H54 (cell line): ENCODE results near the gene AFF4.

Experiments used
- DNase-seq: peaks from one replicate; pipeline ENCODE4 v3.0.0; 2011; ENCODE audit warnings: low spot score, mixed read lengths; ENCODE audit not compliant: insufficient read length
- FAIRE-seq: peaks from 3 replicates; lab custom pipeline; 2011; peaks lifted over from hg19 to GRCh38; lab: Jason Lieb, UNC
- POLR2A ChIP-seq: IDR thresholded peaks from 2 replicates; pipeline ENCODE4 v1.6.1; 2011; ENCODE audit warnings: low read depth, mild to moderate bottlenecking, low read length

The AFF4 gene

GRCh38 chr5:132941331-132941730 is 22.1 kb downstream of the AFF4 start:
- no peak for FAIRE-seq
- TF ChIP-seq POLR2A: no peak
- no peak for DNase-seq

GRCh38 chr5:132928062-132928407 is 35.4 kb downstream of the AFF4 start:
- no peak for DNase-seq
- no peak for FAIRE-seq
- no peak for TF ChIP-seq POLR2A

GRCh38 chr5:132927355-132928061 is 35.9 kb downstream of the AFF4 start:
- TF ChIP-seq POLR2A: no peak
- peak; percentile 58 for FAIRE-seq
- DNase-seq: no peak

- DNase-seq (no peak), FAIRE-seq (no peak)
- no peak for TF ChIP-seq POLR2A
Observed at GRCh38 chr5:132926437-132926836, 37.0 kb downstream of the AFF4 start.

- TF ChIP-seq POLR2A: no peak
- FAIRE-seq: no peak
Observed at GRCh38 chr5:132916086-132916485, 47.3 kb downstream of the AFF4 start.

GRCh38 chr5:132915681-132916080 is 47.8 kb downstream of the AFF4 start:
- DNase-seq (no peak), FAIRE-seq (no peak)
- no peak for TF ChIP-seq POLR2A

More at GRCh38 chr5:132916086-132916485, 47.3 kb downstream of the AFF4 start:
- no peak for DNase-seq

- TF ChIP-seq POLR2A: no peak
- DNase-seq (no peak), FAIRE-seq (peak; percentile 11)
Observed at GRCh38 chr5:132909702-132910101, 53.7 kb downstream of the AFF4 start.

GRCh38 chr5:132907161-132907560 is 56.3 kb downstream of the AFF4 start:
- no peak for DNase-seq
- FAIRE-seq: no peak
- no peak for TF ChIP-seq POLR2A

GRCh38 chr5:132905938-132906337 is 57.5 kb downstream of the AFF4 start:
- TF ChIP-seq POLR2A: no peak
- DNase-seq (no peak), FAIRE-seq (peak; percentile 68)

GRCh38 chr5:132901730-132902129 is 61.7 kb downstream of the AFF4 start:
- no peak for TF ChIP-seq POLR2A
- no peak for FAIRE-seq
- no peak for DNase-seq

- no peak for DNase-seq
- TF ChIP-seq POLR2A: no peak
- FAIRE-seq: no peak
Observed at GRCh38 chr5:132901036-132901435, 62.4 kb downstream of the AFF4 start.

GRCh38 chr5:132898094-132898493 is 65.3 kb downstream of the AFF4 start:
- TF ChIP-seq POLR2A: no peak

GRCh38 chr5:132896685-132897084 is 66.7 kb downstream of the AFF4 start:
- no peak for DNase-seq
- no peak for TF ChIP-seq POLR2A
- no peak for FAIRE-seq

More at GRCh38 chr5:132898094-132898493, 65.3 kb downstream of the AFF4 start:
- no peak for DNase-seq
- no peak for FAIRE-seq

- DNase-seq (no peak), FAIRE-seq (no peak)
- TF ChIP-seq POLR2A: no peak
Observed at GRCh38 chr5:132895719-132896305, 67.6 kb downstream of the AFF4 start.

- no peak for TF ChIP-seq POLR2A
- no peak for FAIRE-seq
- DNase-seq: no peak
Observed at GRCh38 chr5:132890817-132891216, 72.6 kb downstream of the AFF4 start.
